ENCODE data around the gene ARSI. TPM values are rescaled to one million over a fixed set of nuclear protein-coding genes. Genes with fewer than 3 reads are reported as not detected.

The ARSI gene
- total and polyA plus RNA-seq, 2 donors (not counting 3 experiments of a cell fraction or from before 2014, with no cell fraction given), result 0.17 to 0.20 TPM

GRCh38 chr5:150320044-150320613, 17.4 kb upstream of the ARSI start:
- TF ChIP-seq EZH2 (IDR thresholded peaks at IDR 0.05; ENCODE audit: borderline replicate concordance, low read depth, low read length, severe bottlenecking) (no peak), MYC (IDR thresholded peaks at IDR 0.05; ENCODE audit: low read depth, low read length) (no peak), POLR2AphosphoS5 (IDR thresholded peaks at IDR 0.05; ENCODE audit: insufficient read depth, low read depth, low read length) (no peak), POLR2A (IDR thresholded peaks at IDR 0.05; ENCODE audit: low read depth, low read length) (no peak), MAX (IDR thresholded peaks at IDR 0.05; ENCODE audit: insufficient read depth, insufficient read length) (no peak), FOS (IDR thresholded peaks at IDR 0.05; ENCODE audit: borderline replicate concordance, insufficient read depth, low read length) (no peak), GATA2 (IDR thresholded peaks at IDR 0.05; ENCODE audit: insufficient read depth, insufficient read length, low read depth, low read length) (no peak), JUN (IDR thresholded peaks at IDR 0.05; ENCODE audit: borderline replicate concordance, insufficient read depth, insufficient read length, low read depth) (no peak), CTCF (IDR thresholded peaks at IDR 0.05; ENCODE audit: extremely low read depth in 1 of 2, insufficient read depth in 1 of 2, low read depth in 1 of 2, low read length in 2 of 2) (no peak)
- ChIA-PET CTCF (interaction anchor here (1.5 kb wide), 1 partner anchor 9 kb away, joined by 6 read pairs; no protein-coding TSS in a partner anchor), POLR2A (interaction anchor here (0.6 kb wide), 1 partner anchor 90 kb away, joined by 9 read pairs; no protein-coding TSS in a partner anchor)
- Histone ChIP-seq H2AFZ (ENCODE audit: low read depth, low read length) (no peak overlapping the region), H3K9me1 (replicated peaks; ENCODE audit: control insufficient read depth, extremely low read depth, insufficient read depth, low read length) (no peaks in the 10 kb centered on the region), H3K4me3 (replicated peaks in 1 of 3; ENCODE audit: insufficient read depth in 1 of 3, low read depth in 1 of 3, low read length in 3 of 3) (no peak overlapping the region), H3K79me2 (ENCODE audit: control insufficient read depth, insufficient read depth, low read length) (no peaks in the 10 kb centered on the region), H3K36me3 (ENCODE audit: control insufficient read depth in 2 of 2, extremely low read depth in 1 of 2, insufficient read depth in 2 of 2, low read length in 2 of 2) (no peaks in the 10 kb centered on the region), H3K9ac (replicated peaks; ENCODE audit: extremely low read depth, insufficient read depth, low read length) (no peak overlapping the region), H4K20me1 (replicated peaks; ENCODE audit: control insufficient read depth, extremely low read depth, insufficient read depth, low read length) (no peaks in the 10 kb centered on the region), H3K4me2 (ENCODE audit: insufficient read depth, low read length) (no peak overlapping the region), H3K9me3 (replicated peaks; ENCODE audit: control insufficient read depth, insufficient read depth, low read length) (no peaks in the 10 kb centered on the region), H3K4me1 (ENCODE audit: control insufficient read depth, extremely low read depth, insufficient read depth, low read length) (peaks cover 24% of the 10 kb centered on the region), H3K27me3 (ENCODE audit: control insufficient read depth in 2 of 2, insufficient read depth in 2 of 2, low read length in 2 of 2) (no peaks in the 10 kb centered on the region), H3K27ac (ENCODE audit: insufficient read depth, low read depth, low read length) (no peak overlapping the region)
- no peak for FAIRE-seq
- no peak for DNase-seq (ENCODE audit: low read depth, low spot score)
- no TSS peak for BruUV-seq (replicated peaks)
- dilution Hi-C loops (cut with MboI; ENCODE audit: extremely low pct_ligation_motif_present, low sequenced_read_pairs) (no loop called here), intact Hi-C loops (cut with micrococcal nuclease) (no loop called here)

All from endothelial cell of umbilical vein (primary cell).